SK-N-SH (cell line): ENCODE results near the gene ERMARD. TPM values are rescaled to one million over a fixed set of nuclear protein-coding genes. Genes with fewer than 3 reads are reported as not detected.

Experiments
- CTCF ChIA-PET: fragments of 300-600, 350-600 bp; formaldehyde crosslinking; extraction: SDS; loops from one replicate; lab custom pipeline; 2021; lab: Yijun Ruan, JAX
- POLR2A ChIA-PET: fragments of 350-600 bp; sonication (Branson Sonifier 250); formaldehyde crosslinking; extraction: SDS; loops from one replicate; lab custom pipeline; 2020; ENCODE audit warnings: antibody characterized with exemption, inconsistent platforms; lab: Yijun Ruan, JAX
- DNase-seq: peaks from one replicate; pipeline ENCODE4 v3.0.0; 2012
- H2AFZ ChIP-seq: fragments of 200-600 bp; sonication (generic); 2 replicates; pipeline ENCODE4 v1.8.1; 2016; ENCODE audit warnings: antibody characterized with exemption, mild to moderate bottlenecking, low read depth
- H3F3A ChIP-seq: fragments of 200-600 bp; sonication (generic); replicated peaks from 2 replicates; pipeline ENCODE3; 2016; ENCODE audit warnings: antibody characterized with exemption, mild to moderate bottlenecking; ENCODE audit not compliant: insufficient read depth
- H3K27ac ChIP-seq, 2 experiments: fragments of 200-500 bp in 1 of 2; fragments of 200-600 bp in 1 of 2; sonication (Bioruptor generic) in 1 of 2; sonication (generic), shearing (Covaris generic) in 1 of 2; 2 replicates each; pipeline versions ENCODE4 v1.5.1 to v1.6.1; 2014 to 2016; ENCODE audit warnings: low read depth in 2 of 2, inconsistent platforms in 1 of 2, low read length in 1 of 2, mild to moderate bottlenecking in 1 of 2, mixed read lengths in 1 of 2
- H3K27me3 ChIP-seq: fragments of 200-600 bp; sonication (generic), shearing (Covaris generic); 2 replicates; pipeline ENCODE4 v1.6.1; 2016; ENCODE audit warnings: mixed run types; ENCODE audit not compliant: insufficient read depth
- H3K36me3 ChIP-seq, 2 experiments: fragments of 200-500 bp in 1 of 2; fragments of 200-600 bp in 1 of 2; sonication (Bioruptor generic) in 1 of 2; sonication (generic) in 1 of 2; replicated peaks in 1 of 2; 2 replicates each; pipeline versions ENCODE3 to v1.5.1; 2014 to 2016; ENCODE audit warnings: low read length in 1 of 2, mild to moderate bottlenecking in 1 of 2; ENCODE audit not compliant: insufficient read depth in 2 of 2, control insufficient read depth in 1 of 2
- H3K4me1 ChIP-seq, 2 experiments: fragments of 200-500 bp in 1 of 2; fragments of 200-600 bp in 1 of 2; sonication (Bioruptor generic) in 1 of 2; sonication (generic), shearing (Covaris generic) in 1 of 2; 2 replicates each; pipeline versions ENCODE4 v1.5.1 to v1.6.1; 2014 to 2016; ENCODE audit warnings: low read depth in 1 of 2, low read length in 1 of 2, mixed run types in 1 of 2; ENCODE audit not compliant: insufficient read depth in 2 of 2, control insufficient read depth in 1 of 2
- H3K4me2 ChIP-seq: fragments of 200-600 bp; sonication (generic), shearing (Covaris generic); 2 replicates; pipeline ENCODE4 v1.6.1; 2017; ENCODE audit warnings: mixed run types
- H3K4me3 ChIP-seq, 2 experiments: fragments of 200-500 bp in 1 of 2; fragments of 200-600 bp in 1 of 2; sonication (Bioruptor generic) in 1 of 2; sonication (generic), shearing (Covaris generic) in 1 of 2; 2 replicates each; pipeline versions ENCODE4 v1.5.1 to v1.8.1; 2014 to 2016; ENCODE audit warnings: low read depth in 2 of 2, inconsistent platforms in 1 of 2, low read length in 1 of 2, mild to moderate bottlenecking in 1 of 2, mixed read lengths in 1 of 2, moderate library complexity in 1 of 2
- H3K79me2 ChIP-seq: fragments of 200-600 bp; sonication (generic); 2 replicates; pipeline ENCODE4 v1.8.1; 2017; ENCODE audit warnings: mild to moderate bottlenecking; ENCODE audit not compliant: insufficient read depth
- H3K9ac ChIP-seq: fragments of 200-600 bp; sonication (generic); 2 replicates; pipeline ENCODE4 v1.6.1; 2017; ENCODE audit warnings: mixed run types
- H3K9me2 ChIP-seq: fragments of 200-600 bp; sonication (generic); 2 replicates; pipeline ENCODE4 v1.6.1; 2017; ENCODE audit warnings: mixed run types
- H3K9me3 ChIP-seq: fragments of 200-600 bp; sonication (generic); 2 replicates; pipeline ENCODE4 v1.6.1; 2017; ENCODE audit warnings: mixed run types, mild to moderate bottlenecking, moderate library complexity
- H4K20me1 ChIP-seq: fragments of 200-600 bp; sonication (generic); 2 replicates; pipeline ENCODE4 v1.6.1; 2017; ENCODE audit warnings: mild to moderate bottlenecking, mixed run types; ENCODE audit not compliant: insufficient read depth
- CTCF ChIP-seq: fragments of 200-600 bp; sonication (generic); IDR thresholded peaks from 2 replicates; pipeline ENCODE4 v1.6.1; 2017; ENCODE audit warnings: antibody characterized with exemption, mild to moderate bottlenecking, moderate library complexity
- EP300 ChIP-seq, 2 experiments: IDR thresholded peaks; 2 replicates each; pipeline versions ENCODE4 v1.4.0 to v1.6.1; 2012; ENCODE audit warnings: borderline replicate concordance in 1 of 2, low read depth in 1 of 2, low read length in 1 of 2
- FOSL2 ChIP-seq: IDR thresholded peaks from 2 replicates; pipeline ENCODE4 v1.4.0; 2012; ENCODE audit warnings: low read depth, mild to moderate bottlenecking, moderate library complexity, borderline replicate concordance
- FOXM1 ChIP-seq: IDR thresholded peaks from 2 replicates; pipeline ENCODE4 v1.4.0; 2012; ENCODE audit warnings: low read depth, mild to moderate bottlenecking
- GABPA ChIP-seq: IDR thresholded peaks from 2 replicates; pipeline ENCODE4 v1.4.0; 2012; ENCODE audit warnings: low read depth, mild to moderate bottlenecking
- GATA2 ChIP-seq: sonication (generic); formaldehyde crosslinking; IDR thresholded peaks from 2 replicates; pipeline ENCODE4 v1.5.0; 2020; ENCODE audit warnings: mild to moderate bottlenecking, missing genetic modification reagents
- JUND ChIP-seq: IDR thresholded peaks from 2 replicates; pipeline ENCODE4 v1.4.0; 2012
- MAX ChIP-seq: IDR thresholded peaks from 2 replicates; pipeline ENCODE4 v1.4.0; 2012; ENCODE audit warnings: low read depth
- NFIC ChIP-seq: IDR thresholded peaks from 2 replicates; pipeline ENCODE4 v1.4.0; 2012; ENCODE audit warnings: borderline replicate concordance
- NRF1 ChIP-seq: IDR thresholded peaks from 2 replicates; pipeline ENCODE4 v1.6.1; 2012; ENCODE audit warnings: low read depth, mild to moderate bottlenecking, low read length
- PBX3 ChIP-seq: IDR thresholded peaks from 2 replicates; pipeline ENCODE4; 2012
- RCOR1 ChIP-seq: fragments of 150-350 bp; IDR thresholded peaks from 2 replicates; pipeline ENCODE4 v1.6.1; 2017; ENCODE audit warnings: antibody characterized with exemption, low read length
- REST ChIP-seq: IDR thresholded peaks from 2 replicates; pipeline ENCODE4 v1.6.1; 2012; ENCODE audit warnings: mild to moderate bottlenecking, low read depth, low read length, moderate library complexity
- RFX5 ChIP-seq: IDR thresholded peaks from 2 replicates; pipeline ENCODE4 v1.6.1; 2012; ENCODE audit warnings: mild to moderate bottlenecking, improper control_type of control experiment, low read length
- RXRA ChIP-seq: IDR thresholded peaks from 2 replicates; pipeline ENCODE4 v1.4.0; 2012; ENCODE audit warnings: low read depth, mild to moderate bottlenecking, borderline replicate concordance
- TAF1 ChIP-seq: IDR thresholded peaks from 2 replicates; pipeline ENCODE4 v1.6.1; 2012; ENCODE audit warnings: low read depth, mild to moderate bottlenecking, low read length, moderate library complexity, borderline replicate concordance
- TEAD4 ChIP-seq: IDR thresholded peaks from 2 replicates; pipeline ENCODE4 v1.4.0; 2012; ENCODE audit warnings: mild to moderate bottlenecking, borderline replicate concordance; ENCODE audit not compliant: insufficient read depth
- WGBS: methylation state at CpG from one replicate; pipeline ENCODE4 v1.1.6; 2017; ENCODE audit warnings: low lambda C conversion rate; 5-methylcytosine and 5-hydroxymethylcytosine counted together
- polyA plus RNA-seq, 3 experiments: library from polyadenylated mRNA; depleted of rRNA; stranded (reverse); fragments of >200 nt; gene quantifications; 2 replicates each; pipeline ENCODE4 v1.2.3, GENCODE V29; 2012

ERMARD gene
- polyA plus RNA-seq, 1 of the 3 experiments (the other 2 are of a cell fraction): 43.2 TPM

GRCh38 chr6:169783971-169784820 is 32.8 kb downstream of the ERMARD start (continued):
- TF ChIP-seq REST (no peak), NRF1 (no peak), RCOR1 (no peak), TEAD4 (no peak), CTCF (no peak), EP300 (IDR thresholded peaks at IDR 0.05; ENCODE audit: borderline replicate concordance in 1 of 2, low read depth in 1 of 2, low read length in 1 of 2) (no peak), PBX3 (no peak), RXRA (no peak)

- CTCF ChIA-PET: no interaction called here
- H3K79me2 ChIP-seq: no peaks in the 10 kb centered on the region
- no peak overlapping the region for H3K27ac ChIP-seq
- no peak overlapping the region for H2AFZ ChIP-seq
- no peak overlapping the region for H3K9ac ChIP-seq
- H3K36me3 ChIP-seq: peaks cover 0 to 14% of the 10 kb centered on the region in 2 experiments
- no peak for DNase-seq
- WGBS: 94% methylated on average over 5 of the region's 12 CpGs
- no peaks in the 10 kb centered on the region for H3K9me3 ChIP-seq
- no peaks in the 10 kb centered on the region for H3F3A ChIP-seq
- peaks cover 0 to 3% of the 10 kb centered on the region in 2 experiments; a peak in 1 of 4 replicates for H3K4me1 ChIP-seq
- TF ChIP-seq GABPA (no peak), MAX (no peak), JUND (no peak), NFIC (no peak), PBX3 (no peak), RXRA (no peak), RFX5 (no peak), NRF1 (no peak), GATA2 (CRISPR knock-in tag) (no peak), TAF1 (no peak), FOSL2 (no peak), EP300 (IDR thresholded peaks at IDR 0.05; ENCODE audit: borderline replicate concordance in 1 of 2, low read depth in 1 of 2, low read length in 1 of 2) (no peak), FOXM1 (no peak), REST (no peak)
- TF ChIP-seq, all 33 proteins: peak for 0
- Histone ChIP-seq H3K4me3 (no peak overlapping the region), H4K20me1 (no peaks in the 10 kb centered on the region), H3K27me3 (no peaks in the 10 kb centered on the region), H3K9me2 (no peaks in the 10 kb centered on the region), H3K4me2 (no peak overlapping the region)
- POLR2A ChIA-PET: no interaction called here
These were observed 33.5 kb downstream of the ERMARD start for GRCh38 chr6:169784821-169785340.
